ENCODE data around the gene AKNA. TPM values are rescaled to one million over a fixed set of nuclear protein-coding genes. Genes with fewer than 3 reads are reported as not detected.

The AKNA gene
- total RNA-seq, 4 donors from 2014 or later, result 8.8 to 24.3 (median 19.0) TPM

GRCh38 chr9:114349713-114350480 lies 37.9 kb downstream of the AKNA start:
- TF ChIP-seq POLR2A (IDR thresholded peaks at IDR 0.05) (no peak), POLR2AphosphoS5 (IDR thresholded peaks at IDR 0.05) (no peak), CTCF (IDR thresholded peaks at IDR 0.05) (no peak), EP300 (IDR thresholded peaks at IDR 0.05) (no peak)
- Histone ChIP-seq H3K27ac (peak overlapping the region in 3 of 4 donors; percentile 69 to 79 (median 71)), H3K4me3 (no peak overlapping the region), H3K27me3 (no peaks in the 10 kb centered on the region), H3K9me3 (no peaks in the 10 kb centered on the region), H3K4me1 (peaks cover 0 to 26% (median 6%) of the 10 kb centered on the region in 3 donors), H3K36me3 (peaks cover 0 to 97% of the 10 kb centered on the region in 2 donors)
- peak; percentile 7 for ATAC-seq
- 69 to 86% methylated on average over 3 to 5 of the region's 10 CpGs for WGBS, 2 donors (ENCODE audit: low coverage in 1 of 2)

GRCh38 chr9:114348906-114349482 lies 38.8 kb downstream of the AKNA start:
- no peaks in the 10 kb centered on the region for H3K9me3 ChIP-seq
- H3K27me3 ChIP-seq, result no peaks in the 10 kb centered on the region
- H3K4me3 ChIP-seq, result no peak overlapping the region
- 5 to 6% methylated on average over 2 to 6 of the region's 9 CpGs for WGBS, 2 donors (ENCODE audit: low coverage in 1 of 2)
- peak overlapping the region; percentile 39 to 79 (median 70) for H3K27ac ChIP-seq
- peak; percentile 86 for ATAC-seq
- TF ChIP-seq CTCF (IDR thresholded peaks at IDR 0.05) (no peak), POLR2AphosphoS5 (IDR thresholded peaks at IDR 0.05) (peak; percentile 45), EP300 (IDR thresholded peaks at IDR 0.05) (no peak), POLR2A (IDR thresholded peaks at IDR 0.05) (no peak)
- H3K36me3 ChIP-seq, result peaks cover 0 to 98% of the 10 kb centered on the region in 2 donors
- peaks cover 0 to 26% (median 6%) of the 10 kb centered on the region in 3 donors for H3K4me1 ChIP-seq

- Histone ChIP-seq H3K4me3 (no peak overlapping the region), H3K36me3 (peaks cover 0 to 99% of the 10 kb centered on the region in 2 donors), H3K4me1 (peaks cover 0 to 26% (median 6%) of the 10 kb centered on the region in 3 donors), H3K27me3 (no peaks in the 10 kb centered on the region), H3K27ac (peak overlapping the region in 3 of 4 donors; percentile 69 to 79 (median 71)), H3K9me3 (no peaks in the 10 kb centered on the region)
- TF ChIP-seq EP300 (IDR thresholded peaks at IDR 0.05) (no peak), POLR2AphosphoS5 (IDR thresholded peaks at IDR 0.05) (no peak), CTCF (IDR thresholded peaks at IDR 0.05) (no peak), POLR2A (IDR thresholded peaks at IDR 0.05) (no peak)
- ATAC-seq, result no peak
- 0 to 83% methylated on average over 1 of the region's 12 CpGs for WGBS, 2 donors (ENCODE audit: low coverage in 1 of 2)
These were observed 39.4 kb downstream of the AKNA start for GRCh38 chr9:114348261-114348905.

GRCh38 chr9:114347675-114348074 lies 40.1 kb downstream of the AKNA start:
- H3K4me3 ChIP-seq, result no peak overlapping the region
- H3K27ac ChIP-seq, result no peak overlapping the region
- ATAC-seq, result no peak
- no peak for TF ChIP-seq POLR2AphosphoS5 (IDR thresholded peaks at IDR 0.05)
- TF ChIP-seq POLR2A (IDR thresholded peaks at IDR 0.05), result no peak
- TF ChIP-seq EP300 (IDR thresholded peaks at IDR 0.05), result no peak
- no peak for TF ChIP-seq CTCF (IDR thresholded peaks at IDR 0.05)
- H3K4me1 ChIP-seq, result peaks cover 0 to 26% (median 6%) of the 10 kb centered on the region in 3 donors
- H3K9me3 ChIP-seq, result no peaks in the 10 kb centered on the region
- 70% methylated on average over 4 of the region's 15 CpGs; no CpG with 5 or more reads in 1 of the 2 donors for WGBS, 2 donors (ENCODE audit: low coverage in 1 of 2)
- H3K27me3 ChIP-seq, result no peaks in the 10 kb centered on the region
- peaks cover 0 to 99% of the 10 kb centered on the region in 2 donors for H3K36me3 ChIP-seq
